ENCODE data around the gene UNKL. TPM values are rescaled to one million over a fixed set of nuclear protein-coding genes. Genes with fewer than 3 reads are reported as not detected.

Gene UNKL
- total and polyA plus RNA-seq, 2 donors (not counting 1 experiment from before 2014, with no cell fraction given), result 53.9 to 178 TPM

- no peak for TF ChIP-seq CTCF (IDR thresholded peaks at IDR 0.05)
- TF ChIP-seq EZH2 (IDR thresholded peaks at IDR 0.05; ENCODE audit: borderline replicate concordance, insufficient read depth, low read depth, low read length, poor library complexity, severe bottlenecking), result no peak
- ATAC-seq (ENCODE audit: low read depth), result no peak
- Histone ChIP-seq H3K27ac (ENCODE audit: low read length in 2 of 2) (no peak overlapping the region), H3K79me2 (ENCODE audit: control insufficient read depth, insufficient read depth, low read length) (peaks cover 57% of the 10 kb centered on the region), H3K9ac (ENCODE audit: low read length) (no peak overlapping the region), H2AFZ (ENCODE audit: insufficient read depth, low read depth, low read length, poor library complexity, severe bottlenecking) (no peak overlapping the region), H3K9me3 (ENCODE audit: control extremely low read depth in 1 of 3, control insufficient read depth in 2 of 3, insufficient read depth in 1 of 3, low read length in 2 of 3) (no peaks in the 10 kb centered on the region), H3K4me3 (ENCODE audit: control extremely low read depth in 1 of 5, extremely low read depth in 1 of 5, insufficient read depth in 1 of 5, low read depth in 2 of 5, low read length in 4 of 5) (no peak overlapping the region), H4K20me1 (ENCODE audit: control insufficient read depth, insufficient read depth, low read length, poor library complexity, severe bottlenecking) (peaks cover 53% of the 10 kb centered on the region), H3K36me3 (replicated peaks in 1 of 2; ENCODE audit: control extremely low read depth in 1 of 2, control insufficient read depth in 1 of 2, extremely low read depth in 1 of 2, insufficient read depth in 2 of 2, low read length in 1 of 2) (peaks cover 6 to 70% of the 10 kb centered on the region in 2 experiments), H3K4me1 (ENCODE audit: control insufficient read depth in 2 of 2, insufficient read depth in 2 of 2, low read length in 2 of 2) (no peaks in the 10 kb centered on the region), H3K4me2 (replicated peaks; ENCODE audit: low read depth, low read length, poor library complexity, severe bottlenecking) (no peak overlapping the region), H3K27me3 (replicated peaks in 1 of 4; ENCODE audit: control extremely low read depth in 1 of 4, control insufficient read depth in 3 of 4, insufficient read depth in 4 of 4, low read length in 3 of 4) (no peaks in the 10 kb centered on the region)
- no peak for DNase-seq
- intact Hi-C loops (cut with micrococcal nuclease), result no loop called here
- no peak overlapping the region for H3K4me3 Mint-ChIP-seq
- ChIA-PET POLR2A (no interaction called here), CTCF (no interaction called here)
- WGBS (ENCODE audit: insufficient coverage), result 97% methylated on average over 14 of the region's 19 CpGs
- H3K27me3 Mint-ChIP-seq, result no peaks in the 10 kb centered on the region
- H3K27ac Mint-ChIP-seq, result no peak overlapping the region
- H3K9me3 Mint-ChIP-seq (ENCODE audit: insufficient read depth), result no peaks in the 10 kb centered on the region
- H3K4me1 Mint-ChIP-seq, result no peaks in the 10 kb centered on the region
Observed at GRCh38 chr16:1394367-1394951, 20.0 kb downstream of the UNKL start.

- ATAC-seq (ENCODE audit: low read depth) (no peak), DNase-seq (no peak)
- Histone ChIP-seq H3K9me3 (ENCODE audit: control extremely low read depth in 1 of 3, control insufficient read depth in 2 of 3, insufficient read depth in 1 of 3, low read length in 2 of 3) (no peaks in the 10 kb centered on the region), H3K4me2 (replicated peaks; ENCODE audit: low read depth, low read length, poor library complexity, severe bottlenecking) (no peak overlapping the region), H3K79me2 (ENCODE audit: control insufficient read depth, insufficient read depth, low read length) (peaks cover 55% of the 10 kb centered on the region), H2AFZ (ENCODE audit: insufficient read depth, low read depth, low read length, poor library complexity, severe bottlenecking) (no peak overlapping the region), H3K27me3 (replicated peaks in 1 of 4; ENCODE audit: control extremely low read depth in 1 of 4, control insufficient read depth in 3 of 4, insufficient read depth in 4 of 4, low read length in 3 of 4) (no peaks in the 10 kb centered on the region), H3K4me1 (ENCODE audit: control insufficient read depth in 2 of 2, insufficient read depth in 2 of 2, low read length in 2 of 2) (no peaks in the 10 kb centered on the region), H3K9ac (ENCODE audit: low read length) (no peak overlapping the region), H3K36me3 (replicated peaks in 1 of 2; ENCODE audit: control extremely low read depth in 1 of 2, control insufficient read depth in 1 of 2, extremely low read depth in 1 of 2, insufficient read depth in 2 of 2, low read length in 1 of 2) (peaks cover 6 to 70% of the 10 kb centered on the region in 2 experiments), H4K20me1 (ENCODE audit: control insufficient read depth, insufficient read depth, low read length, poor library complexity, severe bottlenecking) (peaks cover 52% of the 10 kb centered on the region), H3K4me3 (ENCODE audit: control extremely low read depth in 1 of 5, extremely low read depth in 1 of 5, insufficient read depth in 1 of 5, low read depth in 2 of 5, low read length in 4 of 5) (no peak overlapping the region), H3K27ac (ENCODE audit: low read length in 2 of 2) (no peak overlapping the region)
- Mint-ChIP-seq H3K4me1 (no peaks in the 10 kb centered on the region), H3K27me3 (no peaks in the 10 kb centered on the region), H3K9me3 (ENCODE audit: insufficient read depth) (no peaks in the 10 kb centered on the region), H3K27ac (no peak overlapping the region), H3K4me3 (no peak overlapping the region)
- ChIA-PET CTCF (no interaction called here), POLR2A (interaction anchor here (1.1 kb wide), 1 partner anchor 14 kb away, joined by 4 read pairs; no protein-coding TSS in a partner anchor)
- intact Hi-C loops (cut with micrococcal nuclease), result no loop called here
- WGBS (ENCODE audit: insufficient coverage), result over 99% methylated on average over 18 of the region's 21 CpGs
- no peak for TF ChIP-seq CTCF (IDR thresholded peaks at IDR 0.05)
Observed at GRCh38 chr16:1393613-1394176, 20.8 kb downstream of the UNKL start.

All from B cell (primary cell).